GM19452 (cell line): ENCODE measurements around the gene TAF3.

Source experiments
- ATAC-seq: cut with Tn5 transposase; IDR thresholded peaks from one replicate; pipeline ENCODE4 v1.9.1; 2021; ENCODE audit not compliant: unreplicated experiment

The TAF3 gene

DNA sequence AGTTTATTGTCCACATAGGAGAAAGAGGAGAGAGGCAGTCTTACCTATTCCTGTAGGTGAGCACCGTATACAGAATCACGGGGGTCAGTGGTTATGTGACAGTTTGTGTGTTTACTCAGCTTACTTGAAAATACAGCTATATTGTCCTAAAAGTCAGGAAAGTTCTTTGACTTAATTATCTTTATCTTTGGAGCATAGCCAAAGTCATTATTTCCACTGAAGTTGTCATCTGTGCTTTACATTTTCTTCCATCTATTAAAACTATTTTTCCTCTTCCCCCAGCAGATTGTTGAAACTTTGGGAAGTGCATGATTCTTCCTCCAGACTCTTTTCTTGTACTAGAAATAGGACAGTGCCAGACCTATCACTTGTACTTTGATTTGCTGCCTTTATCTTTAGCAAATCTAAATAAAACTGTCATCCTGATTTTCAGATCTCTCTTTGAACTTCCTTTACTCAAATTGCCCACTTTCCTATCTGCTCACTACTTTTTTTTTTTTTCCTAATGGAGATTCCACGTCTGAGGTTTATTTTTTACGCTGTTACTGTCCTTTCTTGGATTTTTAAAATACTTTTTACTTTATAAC lies 58.3 kb downstream of the TAF3 start:
- no peak for ATAC-seq

DNA sequence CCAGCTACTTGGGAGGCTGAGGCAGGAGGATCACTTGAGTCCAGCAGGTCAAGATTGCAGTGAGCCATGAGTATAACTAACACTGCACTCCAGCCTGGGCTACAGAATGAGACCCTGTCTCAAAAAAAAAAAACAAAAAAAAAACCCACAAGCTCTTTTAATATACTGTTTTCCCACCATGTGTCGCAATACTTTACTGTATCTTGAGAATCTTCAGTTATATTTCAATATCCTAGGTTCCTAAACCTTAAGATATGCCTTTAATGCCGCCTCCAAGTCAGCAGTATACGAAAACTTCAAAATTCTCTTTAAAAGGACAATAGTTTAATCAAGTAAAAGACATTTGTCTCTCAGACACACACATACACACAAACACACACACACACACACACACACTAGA lies 62.8 kb downstream of the TAF3 start:
- ATAC-seq = no peak

DNA sequence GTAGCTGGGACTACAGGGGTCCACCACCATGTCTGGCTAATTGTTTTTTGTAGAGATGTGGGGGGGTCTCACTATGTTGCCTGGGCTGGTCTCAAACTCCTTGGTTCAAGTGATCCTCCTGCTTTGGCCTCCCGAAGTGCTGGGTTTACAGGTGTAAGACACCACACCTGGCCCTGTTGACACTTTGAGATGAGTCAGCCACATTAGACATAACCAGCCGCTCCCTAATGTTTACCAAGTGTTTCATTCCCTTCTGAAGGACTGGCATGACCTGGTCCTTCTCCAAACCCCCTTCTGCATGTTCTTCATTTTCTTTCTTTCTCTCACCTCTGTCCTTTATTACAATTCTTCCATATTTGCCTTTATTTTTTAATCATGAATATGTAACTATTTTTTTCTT lies 67.8 kb downstream of the TAF3 start:
- ATAC-seq = no peak

GRCh38 chr10:7887174-7887816 lies 69.0 kb downstream of the TAF3 start:
- ATAC-seq = no peak

- no peak for ATAC-seq
Observed at GRCh38 chr10:7889947-7890542, 71.7 kb downstream of the TAF3 start.

DNA sequence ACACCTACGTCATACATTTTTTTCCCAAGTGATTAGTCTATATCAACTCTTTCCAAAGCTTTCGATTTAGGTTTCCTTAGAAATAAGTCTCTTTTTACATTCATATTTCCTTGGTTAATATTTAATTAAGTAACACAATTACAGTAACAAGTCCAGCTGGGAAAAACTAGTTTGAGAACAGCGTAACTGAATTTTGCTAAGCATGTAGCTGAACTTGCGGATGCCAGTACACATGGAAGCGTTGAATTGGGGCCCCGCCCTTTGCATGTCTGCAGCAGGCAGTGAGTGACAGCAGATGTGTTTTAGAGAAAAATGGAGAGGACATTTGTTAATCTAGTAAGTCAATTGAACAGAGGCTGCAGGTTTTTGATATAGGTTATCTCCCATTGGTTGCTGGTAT lies 72.5 kb downstream of the TAF3 start:
- no peak for ATAC-seq

GRCh38 chr10:7891634-7892033 lies 73.3 kb downstream of the TAF3 start:
- no peak for ATAC-seq

DNA sequence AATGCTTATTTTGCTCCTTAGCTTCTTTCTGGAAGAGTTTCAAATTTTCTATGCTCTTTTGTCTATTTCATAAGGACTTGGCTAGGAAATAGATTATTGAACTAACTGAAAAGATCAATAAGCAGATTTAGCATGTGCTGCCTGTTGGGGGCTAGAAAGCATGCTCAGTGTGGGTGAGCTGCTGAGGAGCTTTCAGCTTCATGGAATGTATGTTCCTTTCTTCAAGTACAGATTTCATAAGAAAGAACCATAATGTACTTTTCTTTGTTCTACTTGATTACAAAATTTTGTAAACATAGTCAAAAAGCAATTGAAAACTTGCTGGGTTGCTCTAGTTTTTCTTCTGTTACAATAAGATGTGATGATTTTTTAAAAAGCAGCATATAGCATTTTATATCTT lies 73.8 kb downstream of the TAF3 start:
- no peak for ATAC-seq

DNA sequence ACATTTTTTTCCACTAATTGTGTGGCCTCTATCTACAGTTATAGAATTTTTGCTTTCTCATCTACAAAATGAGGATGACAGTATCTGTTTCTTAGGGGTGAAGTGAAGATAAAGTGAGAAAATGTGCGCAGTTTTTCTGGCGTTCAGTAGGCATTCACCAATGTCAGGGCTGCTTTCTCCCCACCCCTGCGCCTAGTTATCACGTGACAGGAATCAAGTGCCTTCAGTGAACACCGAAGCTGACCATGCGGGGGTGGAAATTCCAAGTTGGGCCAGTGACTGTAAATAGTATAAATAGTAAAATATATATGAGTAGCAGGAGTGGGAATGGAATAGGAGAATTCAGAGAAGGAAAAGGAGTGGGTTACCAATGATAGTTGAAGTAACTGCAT lies 77.4 kb downstream of the TAF3 start:
- no peak for ATAC-seq

GRCh38 chr10:7896297-7896696 lies 78.0 kb downstream of the TAF3 start:
- no peak for ATAC-seq

DNA sequence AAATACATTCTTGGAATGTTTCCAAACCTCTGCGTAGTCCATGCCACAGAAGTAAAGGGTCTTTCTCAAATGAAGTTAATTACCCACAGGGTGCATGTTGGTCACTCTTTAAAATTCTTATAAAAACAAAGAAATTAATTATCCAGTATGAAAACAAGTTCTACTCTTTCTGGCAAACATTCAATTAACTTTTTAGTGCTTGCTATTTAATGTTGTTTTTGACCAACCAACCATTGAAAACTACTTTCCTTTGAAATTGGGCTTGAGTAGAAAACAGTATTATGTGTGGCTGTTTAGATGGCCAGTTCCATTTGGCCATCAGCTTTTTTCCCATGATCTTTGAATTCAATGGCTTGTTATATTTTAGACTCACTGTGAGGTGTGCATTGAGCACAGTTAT lies 83.0 kb downstream of the TAF3 start:
- no peak for ATAC-seq

- ATAC-seq = no peak
Observed at GRCh38 chr10:7902413-7902812, 84.1 kb downstream of the TAF3 start.

DNA sequence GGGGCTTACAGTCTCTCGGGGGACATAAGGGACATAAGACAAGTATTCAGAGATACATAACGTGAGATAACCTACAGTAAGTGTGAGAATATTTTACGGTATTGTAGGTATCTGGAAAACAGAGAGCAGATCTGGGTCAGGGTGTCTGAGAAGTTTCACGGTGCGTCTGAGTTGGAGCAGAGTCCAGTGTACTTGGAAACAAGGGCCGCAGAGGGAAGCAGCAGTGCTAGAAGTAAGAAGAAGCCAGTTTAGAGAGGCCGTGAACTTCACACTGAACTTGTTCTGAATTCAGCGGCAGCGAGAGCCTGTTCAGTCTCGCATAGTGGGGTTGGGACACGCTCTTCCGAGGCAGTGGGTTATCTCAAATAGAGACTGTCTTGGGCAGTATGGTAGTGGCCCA lies 85.5 kb downstream of the TAF3 start:
- no peak for ATAC-seq

DNA sequence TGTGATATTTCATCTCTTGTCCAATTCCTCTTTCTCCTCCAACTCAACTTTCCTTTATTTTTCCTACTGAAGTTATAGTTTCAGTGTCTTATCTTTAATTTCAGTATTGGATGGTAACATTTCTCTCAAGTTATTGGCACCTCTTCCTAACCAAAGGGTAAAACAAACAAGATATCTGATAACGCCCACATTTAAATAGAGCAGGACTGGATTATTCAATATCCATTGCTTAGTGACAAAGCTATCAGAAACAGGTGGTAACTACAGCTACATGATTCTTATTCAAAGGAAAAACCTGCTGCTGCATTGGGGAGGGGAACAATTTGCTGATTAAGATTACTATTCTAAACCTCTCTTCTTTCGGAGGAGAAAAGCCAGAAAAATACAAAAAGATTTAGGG lies 87.8 kb downstream of the TAF3 start:
- no peak for ATAC-seq

DNA sequence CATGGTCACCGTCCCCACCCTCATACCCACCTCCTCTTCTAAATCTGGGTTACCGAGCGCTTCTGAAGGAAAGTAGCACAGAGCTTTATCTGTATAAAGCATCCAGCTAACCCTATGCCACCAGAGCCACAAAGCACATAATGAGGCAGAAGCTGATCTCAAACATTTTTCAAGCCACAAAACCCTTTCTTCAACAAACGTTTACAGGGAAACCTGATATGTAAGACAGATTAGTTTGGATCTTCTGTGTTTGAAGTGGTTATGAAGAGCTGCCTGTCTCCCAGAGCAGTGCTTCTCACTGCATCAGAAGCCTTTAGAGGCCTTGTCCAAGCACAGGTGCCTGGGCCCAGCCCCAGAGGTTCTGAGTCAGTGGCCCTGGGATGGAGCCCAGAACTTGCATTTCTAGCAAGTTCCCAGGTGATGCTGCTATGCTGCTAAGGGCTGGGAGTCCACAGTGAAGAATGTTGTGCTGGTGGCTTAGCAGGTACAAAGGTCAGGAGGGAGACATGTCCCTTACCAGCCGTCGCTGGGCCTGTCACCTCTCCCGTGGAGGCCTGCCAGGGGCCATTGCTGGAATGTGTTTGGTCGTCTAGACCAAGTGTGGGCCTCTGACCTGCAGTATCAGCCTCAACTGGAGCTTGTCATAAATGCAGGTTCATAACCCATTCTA lies 90.4 kb downstream of the TAF3 start:
- ATAC-seq = no peak

DNA sequence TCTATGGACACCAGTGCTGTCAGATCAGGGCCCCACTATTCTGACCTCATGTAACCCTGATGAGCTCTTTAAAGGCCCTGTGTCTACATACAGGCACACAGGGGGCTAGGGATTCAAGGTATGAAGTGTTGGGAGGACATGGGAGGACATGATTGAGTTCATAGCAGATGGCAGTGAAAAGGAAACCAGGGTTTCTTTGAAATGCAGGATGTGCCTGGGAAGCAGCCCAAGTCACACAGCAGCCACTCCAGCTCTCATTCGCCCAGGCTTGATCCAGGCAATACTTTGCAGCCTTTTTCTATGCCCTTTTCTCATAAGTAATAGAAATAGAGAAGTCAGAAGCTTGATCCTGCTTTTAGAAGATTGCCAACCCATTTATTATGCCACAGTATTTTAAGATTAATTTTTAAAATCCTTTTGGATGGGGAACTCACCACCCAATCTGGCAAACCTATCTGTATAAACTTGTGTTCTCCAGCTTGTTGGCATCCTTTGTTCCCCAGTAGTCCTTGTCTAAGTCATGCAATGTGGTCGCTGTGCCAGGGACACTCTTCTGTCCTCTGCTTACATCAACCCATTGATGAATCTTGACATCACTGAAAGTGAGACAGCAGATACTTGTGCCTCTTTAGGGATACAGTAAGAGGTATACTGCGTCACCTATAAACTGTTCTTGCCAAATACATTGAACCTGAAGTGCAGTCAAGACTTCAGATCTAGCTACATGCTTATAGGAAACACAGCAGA lies 95.0 kb downstream of the TAF3 start:
- ATAC-seq = no peak

GRCh38 chr10:7915923-7916536 lies 97.7 kb downstream of the TAF3 start:
- no peak for ATAC-seq

DNA sequence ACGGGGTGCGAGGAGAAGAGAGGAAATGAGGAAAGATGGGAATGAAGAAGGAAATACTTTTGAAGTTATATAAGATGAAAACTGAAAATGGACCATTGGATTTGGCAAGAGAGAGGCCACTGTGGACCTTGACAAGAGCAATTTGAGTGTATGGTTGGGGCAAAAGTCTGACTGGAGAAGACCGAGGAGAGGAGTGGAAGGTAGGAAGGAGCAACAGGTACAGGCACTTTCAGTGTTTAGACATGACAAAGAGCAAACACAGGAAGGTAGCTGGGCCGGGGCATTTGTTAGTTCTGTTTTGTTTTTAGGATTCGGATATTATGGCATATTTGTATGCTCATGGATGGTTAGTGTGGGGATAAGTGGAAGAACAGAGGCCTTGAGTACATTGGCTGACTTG lies 99.4 kb downstream of the TAF3 start:
- ATAC-seq = no peak

GRCh38 chr10:7922707-7923106 lies 104.4 kb downstream of the TAF3 start:
- no peak for ATAC-seq

GRCh38 chr10:7928536-7928935 lies 110.2 kb downstream of the TAF3 start:
- no peak for ATAC-seq
